MV-4-11 (cell line): ENCODE results near the gene CDH23.
A peak's percentile ranks its signal among the peaks of the same experiment; 100 is the strongest.

Experiments used
- DNase-seq: peaks from one replicate; lab custom pipeline; 2025; lab: John Stamatoyannopoulos, UW

Gene CDH23

DNA sequence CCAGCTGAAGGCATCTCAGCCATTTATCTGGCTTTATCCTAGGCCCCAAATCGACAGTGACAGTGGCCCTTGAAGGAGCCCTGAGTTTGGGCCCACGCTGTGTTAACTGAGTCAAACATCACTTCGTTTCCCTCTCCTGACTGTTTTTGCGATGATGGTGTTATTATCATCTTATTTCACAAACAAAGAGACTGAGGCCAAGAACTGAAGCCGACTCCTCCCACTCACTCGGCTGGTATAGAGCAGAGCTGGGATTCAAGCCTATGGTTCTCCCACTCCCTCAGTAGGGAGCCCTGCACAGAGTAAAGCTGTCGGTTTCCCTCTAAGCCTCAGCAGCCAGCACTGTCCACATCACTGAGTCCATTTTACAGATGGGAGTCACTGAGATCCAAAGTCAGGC lies 141.0 kb downstream of the CDH23 start:
- no peak for DNase-seq

GRCh38 chr10:71538608-71539260 lies 142.0 kb downstream of the CDH23 start:
- no peak for DNase-seq

GRCh38 chr10:71539442-71540118 lies 142.9 kb downstream of the CDH23 start:
- no peak for DNase-seq

DNA sequence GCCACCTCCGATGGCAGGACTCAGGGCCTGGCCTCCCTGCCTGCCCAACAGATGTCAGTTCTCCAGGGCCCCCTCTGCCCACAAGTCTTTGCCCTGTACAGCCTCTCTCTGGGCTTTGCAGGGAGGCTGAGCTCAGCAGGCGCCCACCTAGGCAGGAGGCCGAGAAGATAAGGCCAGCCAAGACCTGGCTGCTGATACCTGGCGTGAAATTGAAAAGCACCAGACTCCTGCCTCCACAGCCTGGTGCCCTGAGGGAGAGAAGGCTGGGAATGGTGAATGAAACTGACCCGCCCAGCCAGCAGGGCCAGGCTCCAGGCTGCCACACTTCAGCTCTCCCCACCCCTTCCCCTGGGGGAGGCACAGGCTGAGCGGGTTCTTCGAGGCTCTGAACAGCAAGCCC lies 145.8 kb downstream of the CDH23 start:
- DNase-seq = no peak

DNA sequence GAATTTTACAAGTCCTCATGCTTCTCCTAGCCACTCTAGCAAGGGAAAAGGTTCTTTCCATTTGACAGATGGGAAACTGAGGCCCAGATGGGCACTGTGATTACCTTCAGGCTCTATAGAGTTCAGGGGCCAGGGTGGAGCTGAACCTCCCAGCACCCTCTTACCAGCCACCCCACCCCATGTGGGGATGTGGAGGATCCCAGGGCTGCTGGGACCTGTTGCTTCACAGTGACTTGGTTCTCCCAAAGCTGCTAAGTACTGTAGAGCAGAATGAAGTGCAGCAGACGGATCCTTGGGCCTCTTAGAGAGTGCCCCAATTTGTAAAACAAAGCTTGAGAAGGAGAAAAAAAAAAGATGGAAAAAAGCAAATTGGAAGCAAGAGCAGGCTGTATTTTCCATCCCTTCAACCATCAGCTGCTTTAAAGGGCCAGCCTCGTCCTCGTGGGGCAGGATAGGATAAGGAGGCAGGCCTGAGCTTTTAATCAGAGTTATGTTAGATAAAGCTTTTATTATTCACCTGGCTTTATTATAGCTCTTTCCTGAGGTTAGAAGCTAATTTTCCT lies 147.0 kb downstream of the CDH23 start:
- no peak for DNase-seq

- no peak for DNase-seq
These were observed 148.3 kb downstream of the CDH23 start for GRCh38 chr10:71545001-71545400.

GRCh38 chr10:71546220-71546619 lies 149.5 kb downstream of the CDH23 start:
- no peak for DNase-seq

- DNase-seq = no peak
These were observed 150.6 kb downstream of the CDH23 start for GRCh38 chr10:71547312-71547711.

DNA sequence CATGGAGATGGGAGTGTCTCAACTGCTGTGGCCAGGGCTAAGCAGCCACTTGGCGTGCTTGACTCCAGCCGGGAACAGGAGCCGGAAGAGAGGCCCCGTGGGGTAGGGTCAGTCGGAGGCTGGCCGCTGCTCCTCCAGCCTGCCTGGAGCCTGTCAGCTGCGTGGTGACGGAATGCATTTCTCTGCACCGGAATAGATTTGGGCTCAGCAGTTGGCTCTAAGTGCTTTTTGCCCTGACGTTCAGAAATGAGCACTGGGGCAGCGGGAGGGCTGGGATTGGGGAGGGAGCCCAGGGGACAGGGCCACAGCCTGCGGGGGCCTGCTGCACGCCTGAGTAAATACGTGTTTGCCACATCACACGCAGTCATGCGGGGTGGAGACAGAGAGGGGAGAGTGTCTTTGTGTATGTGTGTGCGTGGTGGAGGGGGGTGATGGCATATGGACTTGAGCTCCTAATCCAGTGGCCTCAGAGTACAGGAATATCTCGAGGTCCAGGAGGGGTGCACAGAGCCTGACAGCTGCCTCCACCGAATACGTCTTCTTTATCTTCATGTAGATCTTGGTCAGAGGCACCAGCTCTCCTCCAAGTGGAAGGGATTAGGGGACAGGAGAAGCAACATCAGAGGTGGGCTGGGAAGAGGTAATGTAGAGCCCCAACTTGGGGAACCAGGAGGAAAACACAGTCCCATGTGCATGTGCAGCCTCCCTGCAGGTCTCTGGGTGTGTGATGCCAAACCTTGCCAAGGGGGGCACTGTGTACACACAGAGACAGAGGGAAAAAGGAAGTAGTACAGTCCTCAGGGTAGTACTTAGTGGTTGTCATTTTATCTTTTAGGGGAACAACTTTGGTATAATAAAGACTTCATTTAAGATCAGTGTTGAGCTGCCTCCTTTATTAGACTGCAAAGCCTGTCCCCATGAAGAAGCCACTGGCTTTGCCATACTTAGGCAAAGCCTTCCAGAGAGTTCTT lies 151.4 kb downstream of the CDH23 start:
- peak; percentile 56 for DNase-seq

- DNase-seq = no peak
These were observed 153.2 kb downstream of the CDH23 start for GRCh38 chr10:71549766-71550533.

DNA sequence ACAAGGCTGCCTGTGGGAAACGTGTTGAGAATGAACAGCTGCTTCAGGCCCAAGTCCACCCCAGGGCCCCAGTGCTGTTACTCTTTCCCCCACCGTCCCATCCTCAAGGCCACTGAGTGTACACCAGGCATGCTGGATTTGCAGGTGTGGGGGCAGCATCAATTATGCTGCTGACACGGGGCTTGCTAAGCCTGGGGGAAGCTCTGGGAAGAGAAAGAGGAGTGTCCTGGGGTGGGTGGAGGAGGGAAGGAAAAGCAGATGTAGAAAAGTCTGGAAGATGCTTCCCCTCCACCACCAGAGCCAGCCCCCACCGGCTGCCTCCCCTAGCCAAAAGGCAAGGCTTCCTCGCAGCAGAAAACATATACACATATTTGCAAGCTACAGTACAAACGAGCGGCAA lies 153.9 kb downstream of the CDH23 start:
- no peak for DNase-seq

GRCh38 chr10:71551970-71552369 lies 155.2 kb downstream of the CDH23 start:
- DNase-seq = no peak

DNA sequence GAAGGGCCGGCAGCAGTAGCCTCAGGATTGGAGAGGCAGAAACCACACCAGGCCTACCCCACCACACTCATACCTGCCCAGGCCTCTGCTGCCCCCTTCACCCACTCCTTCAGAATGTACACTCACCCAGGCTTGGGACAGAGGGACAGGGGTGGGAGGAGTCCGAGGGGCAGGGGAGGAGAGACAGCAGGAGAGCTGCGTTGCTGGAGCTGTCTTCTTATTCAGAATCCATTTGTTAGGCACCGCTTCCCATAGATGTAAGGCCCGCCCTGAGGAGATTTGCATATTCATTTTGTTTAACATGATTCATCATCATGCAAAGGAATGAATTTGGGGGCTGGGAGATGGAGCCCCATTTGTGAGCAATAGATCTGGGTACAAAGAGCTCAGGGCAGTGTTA lies 156.7 kb downstream of the CDH23 start:
- DNase-seq = no peak

GRCh38 chr10:71554671-71555070 lies 158.0 kb downstream of the CDH23 start:
- peak; percentile 12 for DNase-seq

- DNase-seq = no peak
These were observed 158.5 kb downstream of the CDH23 start for GRCh38 chr10:71555087-71555723.

- no peak for DNase-seq
These were observed 159.0 kb downstream of the CDH23 start for GRCh38 chr10:71555724-71556119.

DNA sequence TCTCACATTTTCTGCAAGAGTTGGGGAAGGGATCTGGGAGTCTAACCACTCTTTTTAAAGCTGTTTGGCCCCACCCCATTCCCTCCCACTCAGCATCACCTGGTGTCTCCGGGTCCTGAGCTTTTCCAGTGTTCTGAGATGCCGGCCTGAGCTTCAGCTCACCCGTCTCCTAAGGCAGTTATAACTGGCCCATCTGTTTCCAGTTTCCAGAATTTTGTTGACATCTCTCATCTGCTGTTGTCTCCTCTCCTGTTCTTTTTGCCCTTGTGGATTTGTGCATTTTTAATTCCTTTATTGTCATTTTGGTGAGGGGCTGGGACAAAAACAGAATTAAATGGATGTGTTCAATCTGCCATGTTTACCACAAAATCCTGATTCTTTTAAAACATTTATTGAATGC lies 162.3 kb downstream of the CDH23 start:
- no peak for DNase-seq

- no peak for DNase-seq
These were observed 164.4 kb downstream of the CDH23 start for GRCh38 chr10:71561003-71561574.

GRCh38 chr10:71562181-71562580 lies 165.5 kb downstream of the CDH23 start:
- DNase-seq = no peak

GRCh38 chr10:71562904-71563303 lies 166.2 kb downstream of the CDH23 start:
- DNase-seq = no peak
